Aorta (tissue), 5 donors: ENCODE results near the gene COL1A1. TPM values are rescaled to one million over a fixed set of nuclear protein-coding genes. Genes with fewer than 3 reads are reported as not detected.
A peak's percentile ranks its signal among the peaks of the same experiment; 100 is the strongest.

Experiments used
- ATAC-seq: fragments of 200-7000 bp; cut with Tn5 transposase; one replicate; pipeline ENCODE4 v1.9.1; 2022; ENCODE audit warnings: moderate library complexity; ENCODE audit not compliant: low FRiP score
- DNase-seq, 2 donors: peaks; one replicate each; pipeline ENCODE4 v3.0.0-alpha.2; 2020
- H3K27ac ChIP-seq, 2 donors: one replicate each; pipeline ENCODE4 v1.5.1; 2013; ENCODE audit warnings: low read length in 2 of 2, mild to moderate bottlenecking in 2 of 2, moderate library complexity in 2 of 2, control low read depth in 1 of 2, inconsistent platforms in 1 of 2, low read depth in 1 of 2
- H3K27me3 ChIP-seq, 2 donors: one replicate each; pipeline ENCODE4 v1.6.1; 2013; ENCODE audit warnings: control low read depth in 1 of 2, low read length in 1 of 2, mild to moderate bottlenecking in 1 of 2, moderate library complexity in 1 of 2; ENCODE audit not compliant: insufficient read depth in 2 of 2, control insufficient read depth in 1 of 2
- H3K36me3 ChIP-seq, 2 donors: one replicate each; pipeline ENCODE4 v1.6.1; 2013; ENCODE audit warnings: control low read depth in 1 of 2, low read length in 1 of 2, mild to moderate bottlenecking in 1 of 2; ENCODE audit not compliant: insufficient read depth in 2 of 2, control insufficient read depth in 1 of 2
- H3K4me1 ChIP-seq, 2 donors: one replicate each; pipeline ENCODE4 v1.6.1; 2013; ENCODE audit warnings: low read length in 2 of 2, control low read depth in 1 of 2, mild to moderate bottlenecking in 1 of 2, moderate library complexity in 1 of 2; ENCODE audit not compliant: insufficient read depth in 2 of 2, control insufficient read depth in 1 of 2
- H3K4me3 ChIP-seq, 2 donors: one replicate each; pipeline ENCODE4 v1.5.1; 2013; ENCODE audit warnings: low read length in 2 of 2, control low read depth in 1 of 2, mild to moderate bottlenecking in 1 of 2
- H3K9me3 ChIP-seq: one replicate; pipeline ENCODE4 v1.6.1; 2013; ENCODE audit warnings: mild to moderate bottlenecking, low read length; ENCODE audit not compliant: control insufficient read depth
- WGBS, 2 donors: extraction: QIAGEN DNeasy Blood & Tissue Kit; methylation state at CpG; one replicate each; pipeline ENCODE4 v1.1.7; 2013; 5-methylcytosine and 5-hydroxymethylcytosine counted together
- intact Hi-C, 2 donors: fragments of 100-400 bp; cut with DNase I; formaldehyde crosslinking; loops; one replicate each; pipeline versions ENCODE4 v1.14.2 to v1.15.0; 2022
- polyA plus RNA-seq, 2 donors: library from polyadenylated mRNA; stranded (reverse); fragments of 200-250 nt; gene quantifications; one replicate each; pipeline ENCODE4 v1.2.3, GENCODE V29; 2013
- total RNA-seq, 2 donors: library from RNA; stranded (reverse); fragmentation: NEBNext Ultra II Directional; extraction: Animal tissue kit (Norgen Biotek cat#: 25700); gene quantifications; one replicate each; pipeline ENCODE4 v1.2.1, GENCODE V29; 2021
- donor health status: healthy with polysubstance abuse.
- donor health status: Bipolar disorder and iron deficiency.
- donor health status: DM: no; HTN: no; CAD: no.
- donor health status: DM: no; HTN: no; CAD: no.
- donor health status: DM: yes; HTN: yes; CAD: no.

COL1A1 gene
- total and polyA plus RNA-seq, 4 donors, result 70.2 to 948 (median 396) TPM

GRCh38 chr17:50170662-50171370, 30.6 kb downstream of the COL1A1 start:
- H3K9me3 ChIP-seq, result no peaks in the 10 kb centered on the region
- intact Hi-C loops, result no loop called here
- no peak overlapping the region for H3K27ac ChIP-seq
- no peaks in the 10 kb centered on the region for H3K4me1 ChIP-seq
- ATAC-seq, result no peak
- no peaks in the 10 kb centered on the region for H3K36me3 ChIP-seq
- WGBS, 2 donors, result 89 to 90% methylated on average over 10 of the region's 10 CpGs
- H3K27me3 ChIP-seq, result no peaks in the 10 kb centered on the region
- DNase-seq, result peak; percentile 32 to 60
- no peak overlapping the region for H3K4me3 ChIP-seq

GRCh38 chr17:50169881-50170459, 31.5 kb downstream of the COL1A1 start:
- Histone ChIP-seq H3K9me3 (no peaks in the 10 kb centered on the region), H3K27ac (peak overlapping the region in 1 of 2 donors; percentile 19), H3K27me3 (no peaks in the 10 kb centered on the region), H3K4me3 (no peak overlapping the region), H3K36me3 (no peaks in the 10 kb centered on the region), H3K4me1 (no peaks in the 10 kb centered on the region)
- WGBS, 2 donors, result 90 to 97% methylated on average over 9 of the region's 9 CpGs
- intact Hi-C loops, result loop anchor here (1.0 to 10.0 kb wide), 3 partner anchors 28 to 125 kb away; no protein-coding TSS in a partner anchor
- peak; percentile 44 to 68 for DNase-seq
- ATAC-seq, result no peak

DNA sequence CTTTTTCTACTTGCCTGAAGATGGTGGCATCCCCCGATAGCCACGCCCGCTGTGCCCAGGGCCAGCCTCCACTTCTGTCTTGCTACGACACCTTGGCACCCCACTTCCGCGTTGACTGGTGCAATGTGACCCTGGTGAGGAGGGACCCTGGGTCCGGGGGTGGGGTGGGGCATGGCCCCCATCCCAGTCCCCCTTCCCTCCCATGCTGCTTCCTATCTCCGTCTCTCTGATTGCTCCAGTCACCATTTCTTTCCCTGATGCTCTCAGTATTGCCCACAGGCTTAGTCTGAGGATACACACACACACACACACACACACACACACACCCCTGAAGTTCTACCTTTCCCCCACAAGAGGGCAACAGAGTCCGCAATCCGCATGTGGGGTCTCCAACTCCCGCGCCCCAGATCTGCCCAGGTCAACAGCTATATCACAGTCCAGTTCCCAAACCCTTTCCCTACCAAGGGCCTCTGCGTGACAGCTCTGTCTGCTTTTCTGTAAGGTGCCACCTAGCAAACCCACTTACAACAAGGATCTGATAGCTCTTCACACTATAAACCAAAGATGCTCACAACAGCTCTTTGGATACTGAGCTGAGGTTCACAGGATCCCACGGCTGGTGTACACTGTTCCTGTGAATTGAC, 32.2 kb downstream of the COL1A1 start:
- 32 to 36% methylated on average over 14 of the region's 14 CpGs for WGBS, 2 donors
- H3K27me3 ChIP-seq, result no peaks in the 10 kb centered on the region
- H3K4me3 ChIP-seq, result no peak overlapping the region
- ATAC-seq, result peak; percentile 71
- no peaks in the 10 kb centered on the region for H3K36me3 ChIP-seq
- peak; percentile 63 to 77 for DNase-seq
- no peaks in the 10 kb centered on the region for H3K9me3 ChIP-seq
- intact Hi-C loops, result loop anchor here (1.0 to 10.0 kb wide), 3 partner anchors 29 to 126 kb away; no protein-coding TSS in a partner anchor
- H3K27ac ChIP-seq, result peak overlapping the region in 1 of 2 donors; percentile 30
- H3K4me1 ChIP-seq, result no peaks in the 10 kb centered on the region

GRCh38 chr17:50168319-50168718, 33.1 kb downstream of the COL1A1 start:
- H3K4me1 ChIP-seq, result no peaks in the 10 kb centered on the region

GRCh38 chr17:50167371-50167770, 34.1 kb downstream of the COL1A1 start:
- DNase-seq, result peak; percentile 43 to 69
- Histone ChIP-seq H3K27ac (peak overlapping the region in 1 of 2 donors; percentile 28), H3K27me3 (no peaks in the 10 kb centered on the region), H3K36me3 (no peaks in the 10 kb centered on the region), H3K9me3 (no peaks in the 10 kb centered on the region), H3K4me1 (no peaks in the 10 kb centered on the region), H3K4me3 (no peak overlapping the region)
- no peak for ATAC-seq
- WGBS, 2 donors, result 84 to 85% methylated on average over 19 of the region's 19 CpGs
- intact Hi-C loops, result loop anchor here (10.0 kb wide), 2 partner anchors 53 to 127 kb away; no protein-coding TSS in a partner anchor

More at GRCh38 chr17:50168319-50168718, 33.1 kb downstream of the COL1A1 start:
- H3K4me3 ChIP-seq, result no peak overlapping the region
- 80 to 85% methylated on average over 12 to 13 of the region's 13 CpGs for WGBS, 2 donors
- intact Hi-C loops, result loop anchor here (10.0 kb wide), 2 partner anchors 54 to 126 kb away; no protein-coding TSS in a partner anchor
- H3K27me3 ChIP-seq, result no peaks in the 10 kb centered on the region
- no peak overlapping the region for H3K27ac ChIP-seq
- H3K36me3 ChIP-seq, result no peaks in the 10 kb centered on the region
- ATAC-seq (no peak), DNase-seq (peak; percentile 41 to 72)
- H3K9me3 ChIP-seq, result no peaks in the 10 kb centered on the region

- Histone ChIP-seq H3K4me3 (peak overlapping the region in 1 of 2 donors; percentile 0), H3K4me1 (no peaks in the 10 kb centered on the region), H3K9me3 (no peaks in the 10 kb centered on the region), H3K27ac (peak overlapping the region in 1 of 2 donors; percentile 72), H3K36me3 (no peaks in the 10 kb centered on the region), H3K27me3 (no peaks in the 10 kb centered on the region)
- DNase-seq (peak; percentile 17 to 37), ATAC-seq (no peak)
- 28 to 32% methylated on average over 6 to 7 of the region's 7 CpGs for WGBS, 2 donors
- intact Hi-C loops, result loop anchor here (10.0 kb wide), 2 partner anchors 52 to 128 kb away; no protein-coding TSS in a partner anchor
These were observed 34.8 kb downstream of the COL1A1 start for GRCh38 chr17:50166518-50167181.

DNA sequence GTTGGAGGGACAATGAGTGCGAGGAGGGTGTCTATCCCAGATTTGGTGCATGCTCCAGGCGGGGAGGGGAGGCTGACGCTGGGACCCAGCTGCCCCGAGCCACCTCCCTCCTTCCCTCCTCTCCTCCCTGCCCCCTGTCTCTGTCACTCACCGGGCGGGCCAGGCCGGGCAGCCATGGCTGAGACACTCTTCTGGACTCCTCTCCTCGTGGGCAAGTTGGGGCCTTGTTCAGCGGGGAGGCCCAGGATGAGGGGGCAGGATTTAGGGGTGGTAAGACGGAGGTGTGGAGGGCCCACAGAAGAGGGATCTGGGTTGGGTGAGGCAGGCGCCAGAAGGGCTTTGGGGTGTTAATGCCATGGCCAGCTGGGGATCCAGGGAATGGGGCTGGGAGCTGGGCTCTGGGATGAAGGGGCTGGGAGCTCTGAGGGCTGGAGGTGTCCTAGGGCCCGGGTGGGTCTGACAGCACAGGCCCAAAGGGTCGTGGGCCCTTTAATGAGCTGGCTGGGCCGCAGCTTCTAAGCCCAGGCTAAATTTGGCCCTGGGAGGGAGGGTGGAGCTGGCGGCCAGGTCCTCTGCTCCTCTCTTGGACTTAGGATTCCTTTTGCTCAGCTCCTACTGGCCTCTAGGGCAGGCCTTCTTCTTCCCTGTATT, 35.4 kb downstream of the COL1A1 start, which contains the start of gene SGCA:
Gene SGCA, plus strand, starts transcription at position 139 of the 651 bp plus-strand sequence. Its CDS starts 36 bp downstream, at position 175.
- H3K9me3 ChIP-seq, result no peaks in the 10 kb centered on the region
- ATAC-seq (peak; percentile 57), DNase-seq (peak; percentile 59 to 83)
- intact Hi-C loops, result loop anchor here (10.0 kb wide), 2 partner anchors 51 to 129 kb away; no protein-coding TSS in a partner anchor
- H3K36me3 ChIP-seq, result no peaks in the 10 kb centered on the region
- peak within 1 kb of the TSS; percentile 24 to 35 for H3K4me3 ChIP-seq
- no peaks in the 10 kb centered on the region for H3K4me1 ChIP-seq
- H3K27me3 ChIP-seq, result no peaks in the 10 kb centered on the region
- 8 to 11% methylated on average over 11 to 15 of the region's 15 CpGs for WGBS, 2 donors
- H3K27ac ChIP-seq, result peak within 1 kb of the TSS; percentile 40 to 72
